Stimulated activated CD8-positive, alpha-beta memory T cell treated with anti-CD3 and anti-CD28 coated beads, Interleukin-12 subunit alpha, Interleukin-12 subunit beta, amount 100 ng/mL, for 4 hours (primary cell): ENCODE data around the gene LEMD3.

ENCODE experiments used
- DNase-seq: peaks from one replicate; pipeline ENCODE4 v3.0.0-alpha.2; 2020; ENCODE audit warnings: low read depth

LEMD3 gene

DNA sequence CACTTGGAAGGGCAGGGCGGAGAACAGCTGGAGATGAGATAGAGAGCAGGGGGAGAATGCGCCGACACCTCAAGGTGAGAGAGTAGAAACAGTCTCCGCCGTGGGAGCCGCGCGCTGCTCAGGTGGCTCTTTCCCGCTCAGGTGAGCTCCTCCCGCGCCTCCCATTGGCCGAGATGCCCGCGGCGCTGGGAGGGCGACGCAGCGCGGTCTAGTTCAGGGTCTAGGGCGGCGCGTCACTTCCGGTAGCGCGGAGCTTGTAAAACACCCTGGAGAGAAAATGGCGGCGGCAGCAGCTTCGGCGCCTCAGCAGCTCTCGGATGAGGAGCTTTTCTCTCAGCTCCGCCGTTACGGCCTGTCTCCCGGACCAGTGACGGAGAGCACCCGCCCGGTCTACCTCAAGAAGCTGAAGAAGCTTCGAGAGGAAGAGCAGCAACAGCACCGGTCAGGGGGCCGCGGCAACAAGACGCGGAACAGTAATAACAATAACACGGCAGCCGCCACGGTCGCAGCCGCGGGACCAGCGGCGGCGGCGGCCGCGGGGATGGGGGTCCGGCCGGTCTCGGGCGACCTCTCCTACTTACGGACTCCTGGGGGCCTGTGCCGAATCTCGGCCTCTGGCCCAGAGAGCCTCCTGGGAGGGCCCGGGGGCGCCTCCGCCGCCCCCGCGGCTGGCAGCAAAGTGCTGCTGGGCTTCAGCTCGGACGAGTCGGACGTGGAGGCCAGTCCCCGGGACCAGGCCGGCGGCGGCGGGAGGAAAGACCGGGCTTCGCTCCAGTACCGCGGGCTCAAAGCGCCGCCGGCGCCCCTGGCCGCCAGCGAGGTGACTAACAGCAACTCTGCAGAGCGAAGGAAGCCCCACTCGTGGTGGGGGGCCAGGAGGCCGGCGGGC is at the start of gene LEMD3:
Gene LEMD3, plus strand, starts transcription at position 264 of the 889 bp plus-strand sequence. Its CDS starts 14 bp downstream, at position 278.
- peak; percentile 86 for DNase-seq

DNA sequence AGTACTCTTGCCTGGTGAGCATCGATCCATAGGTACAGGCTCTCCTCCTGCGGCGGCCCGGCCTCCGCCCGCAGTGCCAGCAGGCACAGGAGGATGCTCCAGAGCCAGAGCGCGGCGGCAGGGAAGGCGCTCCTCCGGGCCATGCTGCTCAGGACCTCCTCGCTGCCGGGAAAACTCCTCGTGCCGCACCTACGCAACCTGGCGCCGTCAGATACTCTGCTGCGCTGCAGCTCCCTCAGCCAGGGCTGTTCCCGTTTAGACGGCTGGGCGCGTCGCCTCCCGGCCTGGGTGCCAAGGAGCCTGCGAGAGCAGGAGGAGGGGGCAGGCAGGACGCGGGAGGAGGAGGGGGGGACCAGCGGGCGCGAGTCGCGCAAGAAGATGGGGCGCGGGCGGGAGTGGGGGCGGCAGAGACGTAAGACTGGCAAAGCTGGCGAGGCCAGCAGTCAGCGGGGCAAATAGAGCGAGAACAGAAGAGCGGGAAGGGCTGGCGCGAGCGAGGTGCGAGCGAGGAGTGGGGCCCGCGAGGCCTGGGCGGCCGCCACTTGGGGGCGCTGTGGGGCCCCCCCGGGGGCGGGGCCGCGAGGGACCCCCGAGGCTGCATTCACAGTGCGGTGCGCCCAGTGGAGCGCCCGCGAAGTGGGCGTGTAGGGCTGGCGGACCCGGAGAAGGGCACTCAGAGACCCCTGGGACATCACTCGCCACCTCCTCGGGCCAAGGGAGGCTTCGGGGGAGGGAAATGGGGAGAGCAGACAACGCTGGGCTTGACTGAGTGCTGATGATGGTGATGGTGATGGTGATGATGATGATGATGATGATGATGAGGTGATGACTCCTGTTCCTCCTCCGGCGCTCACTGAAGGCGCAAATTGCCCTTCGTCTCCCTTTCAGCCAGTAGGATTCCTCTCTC is 48.1 kb upstream of the LEMD3 start, which contains the start of gene WIF1:
Gene WIF1, minus strand, starts transcription at position 257 of the 907 bp plus-strand sequence. Its CDS starts 114 bp downstream, at position 143.
- peak; percentile 13 for DNase-seq

DNA sequence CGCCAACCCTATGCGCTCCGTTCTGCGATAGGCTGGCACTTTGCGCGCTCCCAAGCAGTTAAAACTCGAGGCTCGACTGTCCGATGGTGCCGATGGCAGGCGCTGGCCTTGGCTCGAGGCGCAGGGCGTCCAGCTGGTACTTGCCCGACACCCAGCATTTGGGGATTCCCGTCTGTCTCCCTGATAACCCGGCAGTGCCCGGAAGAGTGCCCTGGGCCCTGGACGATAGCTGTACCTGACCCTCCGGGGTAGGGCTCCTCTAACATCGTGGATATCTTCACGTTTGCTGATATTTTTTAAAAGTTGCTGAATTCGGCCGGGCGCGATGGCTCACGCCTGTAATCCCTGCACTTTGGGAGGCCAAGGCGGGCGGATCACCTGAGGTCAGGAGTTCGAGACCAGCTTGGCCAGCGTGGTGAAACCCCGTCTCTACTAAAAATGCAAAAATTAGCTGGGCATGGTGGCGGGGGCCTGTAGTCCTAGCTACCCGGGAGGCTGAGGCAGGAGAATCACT is 47.4 kb upstream of the LEMD3 start:
- DNase-seq: no peak

DNA sequence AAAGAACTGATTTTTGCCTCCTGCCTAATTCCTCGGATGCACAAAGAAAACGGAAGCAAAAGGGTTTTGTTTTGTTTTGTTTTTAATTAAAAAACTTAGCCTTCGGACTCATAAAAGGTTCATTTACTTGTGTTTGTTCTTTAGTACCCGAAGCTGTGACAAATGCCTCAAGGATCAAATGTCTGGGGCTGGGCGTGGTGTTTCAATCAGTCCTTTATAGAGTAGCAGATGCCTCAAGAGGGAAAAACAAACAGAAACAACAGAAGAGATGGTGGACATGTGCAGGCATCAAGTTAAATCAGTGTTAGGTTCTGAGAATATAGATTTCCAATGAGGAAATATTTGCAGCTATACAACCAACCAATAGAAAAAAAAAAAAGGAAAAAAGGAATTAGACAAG is 46.7 kb upstream of the LEMD3 start:
- DNase-seq: no peak

DNA sequence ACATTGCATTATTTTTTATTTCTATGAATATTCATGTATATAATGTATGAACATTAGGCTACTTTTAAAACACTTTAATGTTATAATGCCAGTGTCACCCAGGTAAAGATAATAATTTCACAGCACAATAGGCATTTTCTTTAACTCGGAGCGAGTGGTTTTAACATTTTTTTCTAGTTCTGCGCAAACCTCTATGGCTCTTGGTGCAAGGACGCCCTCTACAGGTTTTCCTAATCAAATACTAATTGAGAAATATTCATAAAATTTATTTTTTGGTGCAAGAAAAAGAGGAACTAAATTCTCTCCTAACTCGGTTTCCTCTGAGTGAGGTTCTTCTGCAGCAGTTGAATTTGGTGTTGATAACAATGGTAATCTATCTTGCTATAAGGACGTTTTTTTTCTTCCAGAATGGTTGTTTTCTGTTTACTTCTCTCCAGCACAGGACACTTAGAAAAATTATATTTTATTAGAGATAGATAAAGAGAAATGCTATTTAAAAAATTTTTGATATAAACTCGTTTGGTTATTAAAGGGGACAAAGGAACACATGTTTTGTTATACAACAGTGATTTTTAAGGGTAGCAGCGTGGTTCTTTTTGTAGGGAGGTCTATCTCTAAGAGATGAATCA is 45.8 kb upstream of the LEMD3 start:
- no peak for DNase-seq

DNA sequence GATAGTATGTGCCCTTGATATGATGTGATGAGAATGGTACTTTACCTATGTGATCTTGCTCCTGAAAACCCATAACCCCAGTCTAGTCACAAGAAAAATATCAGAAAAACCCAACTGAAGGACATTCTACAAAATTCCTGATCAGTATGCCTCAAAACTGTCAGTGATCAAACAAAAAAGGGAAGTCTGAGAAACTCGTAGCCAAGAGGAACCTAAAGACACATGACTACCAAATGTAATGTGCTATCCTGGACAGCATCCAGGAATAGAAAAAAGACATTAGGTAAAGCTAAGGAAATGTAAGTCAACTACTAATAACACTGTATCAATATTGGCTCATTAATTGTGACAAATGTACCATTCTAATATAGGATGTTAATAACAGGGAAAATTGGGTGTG is 44.1 kb upstream of the LEMD3 start:
- no peak for DNase-seq

DNA sequence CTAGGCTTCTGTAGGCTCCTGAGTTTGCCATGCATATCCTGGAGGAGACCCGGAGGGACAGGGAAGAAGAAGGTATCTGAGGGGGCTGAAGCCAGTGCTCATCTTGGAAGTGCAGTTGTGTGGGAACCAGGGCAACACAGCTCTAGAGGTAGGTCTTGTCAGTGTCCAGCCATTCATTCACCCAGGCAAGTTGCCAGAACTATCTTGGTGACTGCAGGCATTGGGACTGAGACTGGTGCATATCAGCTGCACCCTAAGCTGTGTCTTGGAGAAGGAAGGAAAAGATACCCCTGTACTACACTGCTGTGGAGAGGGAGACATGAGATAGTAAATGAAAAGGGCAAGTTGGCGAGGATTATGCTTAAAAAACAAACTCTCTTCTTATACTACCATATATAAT is 43.4 kb upstream of the LEMD3 start:
- no peak for DNase-seq

DNA sequence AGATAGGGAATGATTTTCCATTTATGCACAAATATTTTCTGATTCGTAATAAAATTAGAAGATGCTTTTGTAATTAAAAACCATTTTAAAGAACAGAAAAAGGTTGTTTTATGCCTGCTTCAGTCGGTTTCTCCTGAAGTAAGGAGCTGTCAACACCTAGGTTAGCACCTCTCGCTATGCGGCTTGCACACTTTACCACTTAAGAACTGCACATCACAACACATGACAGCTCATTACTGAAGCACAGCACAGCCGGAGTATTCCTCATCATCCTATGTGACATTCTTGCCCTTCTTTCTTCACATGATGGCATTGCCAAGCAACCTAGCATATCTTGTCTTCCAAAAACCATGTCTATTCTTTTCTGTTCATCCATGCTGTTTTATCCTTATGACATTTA is 42.9 kb upstream of the LEMD3 start:
- DNase-seq: no peak

DNA sequence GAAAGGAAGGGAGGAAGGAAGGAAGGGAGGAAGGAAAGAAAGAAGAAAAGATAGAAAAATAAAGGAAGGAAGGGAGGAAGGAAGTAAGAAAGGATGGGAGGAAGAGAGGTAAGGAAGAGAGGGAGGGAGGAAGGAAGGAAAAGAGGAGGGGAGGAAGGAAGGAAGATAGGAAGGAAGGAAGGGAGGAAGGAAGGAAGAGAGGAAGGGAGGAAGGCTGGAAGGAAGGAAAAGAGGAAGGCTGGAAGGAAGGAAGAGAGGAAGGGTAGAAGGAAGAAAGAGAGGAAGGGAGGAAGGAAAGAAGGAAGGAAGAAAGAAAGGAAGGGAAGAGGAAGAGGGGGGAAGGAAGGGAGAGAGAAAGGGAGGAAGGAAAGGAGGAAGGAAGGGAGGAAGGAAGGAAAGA is 35.5 kb upstream of the LEMD3 start:
- no peak for DNase-seq

DNA sequence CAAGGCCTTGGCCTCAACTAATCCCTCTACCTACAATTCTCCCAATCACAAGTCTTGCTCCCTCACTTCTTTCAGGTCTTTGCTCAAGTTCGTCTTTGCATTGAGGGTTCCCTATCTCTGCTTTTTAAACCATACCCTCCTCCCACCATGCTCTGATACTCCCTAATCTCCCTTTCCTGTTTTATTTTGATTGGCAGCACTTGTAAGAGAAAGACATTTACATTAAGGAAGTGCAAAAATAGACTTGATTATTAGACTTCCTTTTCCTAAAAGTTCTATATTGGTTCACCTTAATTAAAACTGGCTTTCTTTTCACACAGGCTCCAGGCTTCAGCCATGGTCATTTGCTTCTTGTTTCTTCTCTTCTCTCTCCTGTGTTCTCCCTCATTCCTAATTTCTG is 30.0 kb upstream of the LEMD3 start:
- DNase-seq: no peak

DNA sequence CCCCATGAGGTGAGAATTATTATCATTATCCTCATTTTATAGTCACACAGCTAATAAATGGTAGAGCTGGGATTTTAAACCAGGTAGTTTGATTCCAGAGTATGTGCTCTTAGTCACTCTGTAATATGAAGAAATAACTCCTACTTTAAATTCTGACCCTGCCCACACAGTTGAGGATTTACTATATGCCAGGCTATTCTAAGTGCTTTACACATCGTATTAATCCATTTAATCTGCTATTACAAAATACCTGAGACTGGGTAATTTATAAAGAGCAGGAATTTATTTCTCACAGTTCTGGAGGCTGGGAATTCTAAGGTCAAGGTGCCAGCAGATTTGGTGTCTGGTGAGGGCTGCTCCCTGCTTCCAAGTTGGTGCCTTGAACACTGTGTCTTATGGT is 28.6 kb upstream of the LEMD3 start:
- DNase-seq: no peak

DNA sequence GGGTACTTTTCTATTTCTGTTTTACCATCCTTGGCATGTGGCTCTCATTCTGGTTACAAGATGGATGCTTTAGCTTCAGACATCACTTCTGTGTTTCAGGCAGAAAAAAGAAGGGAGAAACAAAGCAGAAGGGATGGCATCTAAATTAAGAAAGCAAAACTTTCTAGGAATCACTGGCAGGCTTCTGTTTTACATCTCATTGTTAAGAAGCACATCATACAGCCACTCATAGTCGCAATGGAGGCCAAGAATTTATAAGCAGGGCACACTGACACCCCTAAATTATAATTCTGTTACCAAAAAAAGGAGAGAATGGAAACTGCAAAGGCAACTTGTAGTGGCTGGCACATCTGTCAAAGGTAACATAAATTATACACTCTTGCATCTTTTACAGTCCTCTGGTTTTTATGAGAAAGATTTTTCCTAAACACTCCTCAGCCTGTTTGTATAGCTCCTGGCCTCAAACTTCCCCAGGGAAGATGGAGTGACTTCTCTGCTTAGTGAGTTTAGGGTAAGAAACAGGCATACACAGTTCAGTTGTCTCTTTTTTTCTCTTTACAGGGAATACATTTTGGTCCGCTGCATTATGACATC is 22.0 kb upstream of the LEMD3 start:
- no peak for DNase-seq

DNA sequence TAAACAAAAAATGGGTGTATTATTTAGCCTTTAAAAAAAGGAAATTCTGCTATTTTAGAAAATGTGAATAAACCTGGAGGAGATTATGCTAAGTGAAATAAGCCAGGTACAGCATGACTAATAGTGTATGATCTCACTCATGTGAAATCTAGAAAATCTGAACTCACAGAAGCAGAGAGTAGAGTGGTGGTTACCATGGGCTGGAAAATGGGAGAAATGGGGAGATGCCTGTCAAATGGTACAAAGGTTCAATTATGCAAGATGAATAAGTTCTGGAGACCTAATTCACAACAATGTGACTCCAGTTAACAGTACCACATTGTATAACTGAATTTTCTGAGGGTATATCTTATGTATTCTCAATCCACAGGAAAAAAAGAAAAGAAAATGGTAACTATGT is 17.4 kb upstream of the LEMD3 start:
- no peak for DNase-seq

DNA sequence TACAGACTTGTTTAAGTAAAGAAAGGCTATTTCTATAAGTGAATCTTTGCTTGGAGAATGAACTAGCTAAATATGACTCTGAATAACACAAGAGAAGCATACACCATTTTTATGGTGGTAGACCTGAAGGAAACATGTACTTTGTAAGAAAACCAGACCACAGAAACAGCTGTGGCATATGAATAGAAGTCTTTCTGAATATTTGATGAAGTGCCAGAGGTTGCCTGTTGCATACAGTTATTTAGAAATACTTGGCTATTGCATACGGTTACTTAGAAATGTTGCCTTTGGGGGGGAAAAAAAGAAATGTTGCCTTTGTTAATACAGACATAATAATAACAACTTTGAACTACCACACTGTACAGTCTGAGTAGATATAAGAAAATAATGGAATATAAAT is 16.8 kb upstream of the LEMD3 start:
- DNase-seq: no peak

DNA sequence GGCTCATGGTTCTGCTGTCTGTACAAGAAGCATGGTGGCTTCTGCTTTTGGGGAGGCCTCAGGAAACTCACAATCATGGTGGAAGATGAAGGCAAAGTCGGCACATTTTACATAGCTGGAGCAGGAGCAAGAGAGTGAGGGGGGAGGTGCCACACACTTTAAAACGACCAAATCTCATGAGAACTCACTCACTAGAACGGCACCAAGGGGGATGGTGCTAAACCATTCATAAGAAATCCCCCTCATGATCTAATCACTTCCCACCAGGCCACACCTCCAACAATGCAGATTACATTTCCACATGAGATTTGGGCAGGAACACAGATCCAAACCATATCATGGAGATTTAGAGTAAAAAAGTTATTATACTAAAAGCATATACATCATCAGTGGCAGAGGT is 13.6 kb upstream of the LEMD3 start:
- DNase-seq: no peak

DNA sequence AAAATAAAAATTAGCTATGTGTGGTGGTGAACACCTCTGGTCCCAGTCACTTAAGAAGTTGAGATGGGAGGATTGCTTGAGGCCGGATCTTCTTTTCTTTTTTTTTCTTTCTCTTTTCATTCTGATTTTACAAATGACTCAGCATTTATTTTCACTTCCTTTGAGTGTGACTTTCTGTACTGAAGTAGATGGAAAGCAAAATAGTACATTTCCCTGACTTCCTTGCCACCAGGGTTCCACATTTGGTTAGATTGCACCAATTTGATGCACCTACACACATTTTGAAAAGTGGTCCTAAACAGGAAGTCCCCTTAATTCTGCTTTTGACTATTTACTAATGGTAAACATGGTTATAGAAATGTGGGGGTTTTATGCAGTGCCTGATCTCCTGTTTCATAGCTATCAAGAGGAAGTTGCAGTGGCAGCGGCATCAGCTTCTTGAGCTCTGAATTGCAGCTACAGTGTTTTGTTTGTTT is 13.0 kb upstream of the LEMD3 start:
- no peak for DNase-seq

DNA sequence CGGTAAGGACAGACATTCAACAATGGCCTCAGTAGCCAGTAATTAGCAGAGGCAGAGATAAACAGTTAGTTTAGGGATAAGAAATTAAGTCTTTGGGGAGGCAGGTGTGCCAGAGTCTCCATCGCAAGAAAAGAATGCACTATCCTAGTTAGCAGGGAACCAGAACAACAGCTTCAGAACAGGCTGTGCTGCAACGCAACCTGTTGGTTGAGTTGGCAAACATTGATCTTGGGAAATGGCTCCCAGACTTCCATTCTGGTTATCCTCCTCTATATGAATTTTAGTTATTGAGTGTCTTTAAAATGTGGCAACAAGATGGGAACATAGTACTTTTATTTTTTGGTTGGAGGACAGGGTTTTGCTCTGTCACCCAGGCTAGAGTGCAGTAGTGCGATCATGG is 12.3 kb upstream of the LEMD3 start:
- DNase-seq: no peak

DNA sequence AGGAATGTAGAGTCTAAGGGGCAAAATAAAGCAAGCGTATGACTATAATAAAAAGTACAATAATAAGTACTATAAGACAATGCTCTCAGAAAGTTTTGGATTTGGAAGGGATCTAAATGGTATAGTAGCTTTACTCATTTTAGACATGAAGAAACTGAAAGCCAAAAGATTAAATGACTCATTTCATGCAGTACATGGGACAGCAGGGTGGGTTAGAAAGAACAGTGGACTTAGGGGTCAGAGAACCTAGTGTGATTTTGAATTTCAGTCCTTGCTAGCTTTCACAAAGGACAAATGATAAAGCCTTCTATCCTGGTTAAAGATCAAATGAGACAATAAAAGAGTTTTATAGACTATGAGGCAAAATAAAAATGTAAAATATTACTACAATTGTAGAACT is 6.8 kb upstream of the LEMD3 start:
- DNase-seq: no peak

DNA sequence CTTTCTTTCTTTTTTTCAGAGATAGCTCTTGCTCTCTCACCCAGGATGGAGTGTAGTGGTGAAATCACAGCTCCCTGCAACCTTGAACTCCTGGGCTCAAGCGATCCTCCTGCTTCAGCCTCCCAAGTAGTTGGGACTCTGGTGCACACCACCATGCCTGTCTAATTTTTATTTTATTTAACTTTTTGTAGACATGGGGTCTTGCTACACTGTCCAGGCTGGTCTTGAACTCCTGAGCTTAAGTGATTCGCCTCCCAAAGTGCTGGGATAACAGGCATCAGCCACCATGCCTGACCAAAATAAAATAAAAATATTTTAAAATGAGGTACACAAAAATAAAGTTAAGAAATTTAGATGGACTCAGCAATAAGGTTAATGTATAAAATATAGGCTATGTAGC is 5.1 kb upstream of the LEMD3 start:
- no peak for DNase-seq

DNA sequence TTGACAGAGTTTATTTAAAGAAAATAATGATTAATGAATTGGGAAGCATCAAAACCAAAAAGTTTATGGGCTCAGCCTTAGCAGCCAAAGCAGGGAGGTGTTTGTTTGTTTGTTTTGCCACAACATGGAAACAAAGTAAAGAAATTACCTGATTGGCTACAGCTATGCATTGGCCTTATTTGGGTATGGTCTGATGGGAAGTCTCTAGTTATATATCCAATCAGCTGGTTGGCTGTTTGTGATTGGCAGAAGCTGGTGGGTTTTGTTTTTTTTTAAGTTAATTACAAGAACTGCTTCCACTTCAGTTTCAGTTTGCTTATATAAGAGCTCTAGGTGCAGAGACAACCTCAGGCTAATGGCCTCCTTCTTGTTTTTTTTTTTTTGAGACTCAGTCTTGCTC is 4.6 kb upstream of the LEMD3 start:
- DNase-seq: no peak

DNA sequence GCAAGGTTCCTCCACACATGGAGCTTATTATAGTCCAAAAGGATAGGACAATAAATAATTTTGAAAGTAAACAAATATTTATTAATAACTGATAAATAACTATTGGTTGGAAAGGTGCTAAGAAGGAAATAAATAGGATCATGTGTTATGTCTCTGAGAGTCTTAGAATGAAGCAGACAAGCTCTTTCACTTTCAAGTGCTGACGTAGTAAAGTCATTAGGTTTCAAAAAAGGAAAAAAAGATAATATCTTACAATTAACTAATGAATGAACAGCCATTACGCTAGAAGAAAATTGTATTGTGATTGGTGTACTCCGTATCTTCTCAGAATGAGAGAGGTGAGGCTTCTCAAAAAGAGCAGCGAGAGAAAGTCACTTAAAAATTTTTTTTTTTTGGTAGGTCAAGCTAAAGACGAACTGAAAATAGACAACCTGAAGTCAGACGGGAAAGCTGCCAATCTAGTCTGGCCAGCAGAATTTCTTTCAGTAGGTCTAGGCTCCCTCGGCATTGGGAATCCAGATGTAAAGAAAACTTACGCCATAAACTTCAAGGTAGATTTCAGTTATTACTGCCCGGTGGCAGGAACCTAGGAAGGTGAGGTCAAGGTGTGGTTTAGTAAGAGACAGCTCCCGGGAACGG is 583 bp upstream of the LEMD3 start:
- no peak for DNase-seq
